PC-3 (cell line): ENCODE measurements around the gene TSEN15. TPM values are rescaled to one million over a fixed set of nuclear protein-coding genes. Genes with fewer than 3 reads are reported as not detected.

Experiments
- ATAC-seq: fragments of 200-7000 bp; cut with Tn5 transposase; 2 replicates; pipeline ENCODE4 v1.9.1; 2020; ENCODE audit warnings: mild to moderate bottlenecking, moderate library complexity
- BruUV-seq: library from RNA; stranded (reverse); fragments of 400-500 nt; replicated peaks from 2 replicates; lab custom pipeline; 2021; lab: Mats Ljungman, UMichigan
- CTCF ChIA-PET: fragments of 300-600 bp; sonication (Branson Sonifier 250); formaldehyde crosslinking; loops from one replicate; lab custom pipeline; 2022; ENCODE audit warnings: antibody characterized with exemption; lab: Charles Lee
- POLR2A ChIA-PET: fragments of 300-600 bp; sonication (Branson Sonifier 250); formaldehyde crosslinking; loops from one replicate; lab custom pipeline; 2022; ENCODE audit warnings: antibody characterized with exemption; ENCODE audit not compliant: unreplicated experiment; lab: Charles Lee
- DNase-seq: peaks from one replicate; pipeline ENCODE4 v3.0.0-alpha.2; 2015
- H2AFZ ChIP-seq: fragments of 300-600 bp; sonication (generic); 2 replicates; pipeline ENCODE4 v1.6.0; 2016; ENCODE audit warnings: antibody characterized with exemption, low read length
- H3F3A ChIP-seq: fragments of 300-600 bp; sonication (generic); one replicate; pipeline ENCODE4 v1.6.0; 2017; ENCODE audit warnings: antibody characterized with exemption, low read length, control low read depth, mild to moderate bottlenecking; ENCODE audit not compliant: unreplicated experiment
- H3K27ac ChIP-seq: fragments of 300-600 bp; sonication (generic); 2 replicates; pipeline ENCODE4 v1.5.1; 2016; ENCODE audit warnings: mild to moderate bottlenecking, low read length
- H3K27me3 ChIP-seq: fragments of 300-600 bp; sonication (generic); 2 replicates; pipeline ENCODE4 v1.6.1; 2016; ENCODE audit warnings: low read length, mixed read lengths
- H3K36me3 ChIP-seq: fragments of 300-600 bp; sonication (generic); 2 replicates; pipeline ENCODE4 v1.6.1; 2016; ENCODE audit warnings: low read depth, mixed run types, low read length, mixed read lengths
- H3K4me1 ChIP-seq: fragments of 300-600 bp; sonication (generic); 2 replicates; pipeline ENCODE4 v1.5.1; 2016; ENCODE audit warnings: low read length; ENCODE audit not compliant: insufficient read depth
- H3K4me2 ChIP-seq: fragments of 300-600 bp; sonication (generic); 2 replicates; pipeline ENCODE4 v1.6.0; 2016; ENCODE audit warnings: low read length
- H3K4me3 ChIP-seq: fragments of 300-600 bp; sonication (generic); 2 replicates; pipeline ENCODE4 v1.5.1; 2016; ENCODE audit warnings: mild to moderate bottlenecking, low read length, mixed read lengths
- H3K79me2 ChIP-seq: fragments of 300-600 bp; sonication (generic); 2 replicates; pipeline ENCODE4 v1.6.1; 2017; ENCODE audit warnings: low read length, mixed read lengths
- H3K9ac ChIP-seq: fragments of 300-600 bp; sonication (generic); 2 replicates; pipeline ENCODE4 v1.6.0; 2016; ENCODE audit warnings: mild to moderate bottlenecking, low read length
- H3K9me2 ChIP-seq: fragments of 300-600 bp; sonication (generic); replicated peaks from 2 replicates; pipeline ENCODE4 v1.6.1; 2016; ENCODE audit warnings: mixed run types, low read length, mixed read lengths
- H3K9me3 ChIP-seq: fragments of 300-600 bp; sonication (generic); 2 replicates; pipeline ENCODE4 v1.6.1; 2016; ENCODE audit warnings: low read length, mixed read lengths
- H4K20me1 ChIP-seq: fragments of 300-600 bp; sonication (generic); 2 replicates; pipeline ENCODE4 v1.6.1; 2016; ENCODE audit warnings: low read length, mixed read lengths
- EZH2 ChIP-seq: fragments of 300-600 bp; sonication (generic); IDR thresholded peaks from one replicate; pipeline ENCODE4 v1.6.1; 2017; ENCODE audit warnings: antibody characterized with exemption, mild to moderate bottlenecking, low read length; ENCODE audit not compliant: unreplicated experiment
- EZH2phosphoT487 ChIP-seq: fragments of 300-600 bp; sonication (generic); IDR thresholded peaks from 2 replicates; pipeline ENCODE4 v1.6.1; 2018; ENCODE audit warnings: mild to moderate bottlenecking, antibody characterized with exemption, low read length, borderline replicate concordance
- intact Hi-C: fragments of 100-400 bp; cut with micrococcal nuclease; formaldehyde crosslinking; loops from 2 replicates; pipeline ENCODE4 v1.9.0; 2023
- total RNA-seq: library from RNA; depleted of rRNA; stranded (reverse); fragments of >200 nt; gene quantifications from 2 replicates; pipeline ENCODE4 v1.2.3, GENCODE V29; 2014
- TF ChIP-seq, protein P1 (sequence below): fragments of 300-600 bp; sonication (generic); conservative IDR thresholded peaks from 2 replicates; pipeline ENCODE4 v1.5.1; 2017; ENCODE audit warnings: antibody characterized with exemption, low read depth, mild to moderate bottlenecking, low read length

Gene TSEN15
- total RNA-seq, 1 experiment from 2014 or later: 29.7 TPM

DNA sequence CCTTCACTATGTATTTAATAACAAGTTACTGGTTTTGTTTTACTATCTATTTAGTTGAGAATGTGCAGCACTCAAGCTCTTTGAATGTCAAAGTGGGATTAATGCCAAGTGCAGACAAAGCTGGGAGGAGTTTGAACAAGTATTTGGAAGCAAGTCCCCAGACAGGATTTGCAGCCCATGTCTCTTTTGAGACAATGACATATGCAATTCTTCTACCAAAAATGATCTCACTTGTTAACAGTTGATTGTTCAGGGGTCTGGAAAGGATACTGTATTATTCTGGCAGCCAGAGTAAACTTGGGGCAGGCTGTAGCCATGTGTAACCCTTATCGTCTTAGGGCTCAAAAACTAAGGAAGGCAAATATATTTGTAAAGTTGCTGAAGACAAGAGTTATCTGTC, 29.8 kb upstream of the TSEN15 start:
- Histone ChIP-seq H3K79me2 (no peaks in the 10 kb centered on the region), H3K9me2 (no peaks in the 10 kb centered on the region), H3K27ac (no peak overlapping the region), H3K4me1 (peaks cover 14% of the 10 kb centered on the region), H3K9me3 (no peaks in the 10 kb centered on the region), H3K36me3 (no peaks in the 10 kb centered on the region), H3K27me3 (no peaks in the 10 kb centered on the region), H3K4me3 (no peak overlapping the region), H2AFZ (no peak overlapping the region), H3K4me2 (no peak overlapping the region), H3K9ac (no peak overlapping the region), H3F3A (no peaks in the 10 kb centered on the region), H4K20me1 (no peaks in the 10 kb centered on the region)
- ATAC-seq (no peak), DNase-seq (no peak)
- ChIA-PET POLR2A (no interaction called here), CTCF (no interaction called here)
- TF ChIP-seq EZH2phosphoT487 (no peak), EZH2 (no peak)
- TF ChIP-seq, protein P1, sequence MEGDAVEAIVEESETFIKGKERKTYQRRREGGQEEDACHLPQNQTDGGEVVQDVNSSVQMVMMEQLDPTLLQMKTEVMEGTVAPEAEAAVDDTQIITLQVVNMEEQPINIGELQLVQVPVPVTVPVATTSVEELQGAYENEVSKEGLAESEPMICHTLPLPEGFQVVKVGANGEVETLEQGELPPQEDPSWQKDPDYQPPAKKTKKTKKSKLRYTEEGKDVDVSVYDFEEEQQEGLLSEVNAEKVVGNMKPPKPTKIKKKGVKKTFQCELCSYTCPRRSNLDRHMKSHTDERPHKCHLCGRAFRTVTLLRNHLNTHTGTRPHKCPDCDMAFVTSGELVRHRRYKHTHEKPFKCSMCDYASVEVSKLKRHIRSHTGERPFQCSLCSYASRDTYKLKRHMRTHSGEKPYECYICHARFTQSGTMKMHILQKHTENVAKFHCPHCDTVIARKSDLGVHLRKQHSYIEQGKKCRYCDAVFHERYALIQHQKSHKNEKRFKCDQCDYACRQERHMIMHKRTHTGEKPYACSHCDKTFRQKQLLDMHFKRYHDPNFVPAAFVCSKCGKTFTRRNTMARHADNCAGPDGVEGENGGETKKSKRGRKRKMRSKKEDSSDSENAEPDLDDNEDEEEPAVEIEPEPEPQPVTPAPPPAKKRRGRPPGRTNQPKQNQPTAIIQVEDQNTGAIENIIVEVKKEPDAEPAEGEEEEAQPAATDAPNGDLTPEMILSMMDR: no peak
- BruUV-seq: no TSS peak
- intact Hi-C loops: no loop called here

DNA sequence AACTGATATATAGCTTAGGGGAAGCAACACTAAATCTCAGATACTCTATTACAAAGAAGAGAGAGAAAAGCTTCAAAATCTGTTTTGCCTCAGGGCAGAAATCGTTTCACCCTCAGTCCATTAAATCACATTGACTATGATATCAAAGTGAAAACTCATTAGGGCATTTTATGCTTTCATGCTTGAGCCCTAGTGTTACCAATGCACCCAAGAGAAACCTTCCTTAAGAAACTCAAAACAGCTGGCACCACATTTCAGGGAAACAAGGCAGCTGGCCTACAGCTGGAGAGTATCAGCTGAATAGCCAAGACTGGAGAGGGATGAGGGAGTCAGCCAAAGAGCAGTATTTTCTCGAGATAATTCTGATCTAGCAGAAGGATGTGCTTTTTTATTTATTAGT, 28.9 kb upstream of the TSEN15 start:
- intact Hi-C loops: no loop called here
- H3F3A ChIP-seq: no peaks in the 10 kb centered on the region
- no TSS peak for BruUV-seq
- POLR2A ChIA-PET: no interaction called here
- H4K20me1 ChIP-seq: no peaks in the 10 kb centered on the region
- DNase-seq (no peak), ATAC-seq (no peak)
- H3K4me3 ChIP-seq: no peak overlapping the region
- CTCF ChIA-PET: no interaction called here
- H3K27ac ChIP-seq: no peak overlapping the region
- no peak overlapping the region for H3K9ac ChIP-seq
- no peaks in the 10 kb centered on the region for H3K9me2 ChIP-seq
- no peaks in the 10 kb centered on the region for H3K36me3 ChIP-seq
- no peak overlapping the region for H3K4me2 ChIP-seq
- no peaks in the 10 kb centered on the region for H3K27me3 ChIP-seq
- TF ChIP-seq EZH2phosphoT487: no peak
- H3K79me2 ChIP-seq: no peaks in the 10 kb centered on the region
- no peak overlapping the region for H2AFZ ChIP-seq
- no peaks in the 10 kb centered on the region for H3K9me3 ChIP-seq
- peaks cover 14% of the 10 kb centered on the region for H3K4me1 ChIP-seq

DNA sequence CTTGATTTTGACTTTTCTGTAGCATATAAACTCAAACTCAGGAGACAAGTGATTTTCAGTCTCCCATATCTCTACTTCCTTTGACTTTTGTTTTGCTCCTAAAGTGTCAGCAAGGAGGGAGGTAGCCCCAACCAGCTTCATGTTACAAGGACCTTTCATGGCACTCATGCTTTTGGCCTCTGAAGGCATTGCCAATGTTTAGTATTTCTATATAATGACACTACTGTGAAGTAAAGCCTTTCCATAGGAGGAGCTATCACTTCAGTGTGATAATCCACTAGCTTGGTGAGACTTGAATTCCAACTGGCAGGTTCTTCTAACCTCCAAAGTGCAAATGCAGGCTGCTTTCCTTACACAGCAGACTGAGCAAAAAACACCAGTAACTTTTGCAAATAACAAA, 28.4 kb upstream of the TSEN15 start:
- BruUV-seq: no TSS peak
- Histone ChIP-seq H3K9me2 (no peaks in the 10 kb centered on the region), H3K79me2 (no peaks in the 10 kb centered on the region), H3K9ac (no peak overlapping the region), H3K36me3 (no peaks in the 10 kb centered on the region), H3K4me1 (peaks cover 14% of the 10 kb centered on the region), H4K20me1 (no peaks in the 10 kb centered on the region), H3K4me2 (no peak overlapping the region), H3K9me3 (no peaks in the 10 kb centered on the region), H3K27ac (no peak overlapping the region), H3F3A (no peaks in the 10 kb centered on the region), H2AFZ (no peak overlapping the region), H3K4me3 (no peak overlapping the region), H3K27me3 (no peaks in the 10 kb centered on the region)
- CTCF ChIA-PET: no interaction called here
- TF ChIP-seq, protein P1: no peak
- TF ChIP-seq EZH2phosphoT487: no peak
- TF ChIP-seq EZH2: no peak
- POLR2A ChIA-PET: no interaction called here
- intact Hi-C loops: no loop called here
- ATAC-seq (no peak), DNase-seq (no peak)
